Measurements from ENCODE around the gene CTF1. TPM values are rescaled to one million over a fixed set of nuclear protein-coding genes. Genes with fewer than 3 reads are reported as not detected.

The CTF1 gene
- 10 to 100 TPM in 9 of 10 donors, 1 to 10 TPM in 1; 8.6 to 28.2 (median 19.9) TPM for total RNA-seq
- 10 to 100 TPM in 1 of 2 donors, 1 to 10 TPM in 1; 6.5 to 10.4 TPM for polyA plus RNA-seq
- long read RNA-seq, donor 1, partial matches to known transcripts: 0 of 16 reads
- long read RNA-seq, donor 1, other reads (novel, unspliced or antisense): 10 of 16 reads
- long read RNA-seq, donor 2, partial matches to known transcripts: 8 of 23 reads
- long read RNA-seq, donor 2, other reads (novel, unspliced or antisense): 10 of 23 reads
- long read RNA-seq, donor 3, partial matches to known transcripts: 0 of 3 reads
- long read RNA-seq, donor 3, other reads (novel, unspliced or antisense): 3 of 3 reads

- peak within 1 kb of the TSS; percentile 45 to 74 (median 60) for H3K4me3 ChIP-seq
- intact Hi-C loops (cut with DNase I): loop anchor here in 3 of 10 donors (2.0 kb wide), 2 partner anchors 22 to 26 kb away; partner anchors contain the start of gene FBXL19 (in 1 of the 3)
- TF ChIP-seq CTCF (IDR thresholded peaks at IDR 0.05): no peak
- H3K36me3 ChIP-seq: peaks cover 0 to 14% (median 5%) of the 10 kb centered on the region in 9 donors
- H3K4me1 ChIP-seq: peaks cover 13 to 57% (median 40%) of the 10 kb centered on the region in 9 donors
- peak; percentile 79 to 83 for DNase-seq
- no peaks in the 10 kb centered on the region for H3K27me3 ChIP-seq
- peak; percentile 70 to 88 (median 81) for ATAC-seq
- peak within 1 kb of the TSS; percentile 92 to 100 (median 98) for H3K27ac ChIP-seq
- H3K9me3 ChIP-seq: no peaks in the 10 kb centered on the region
- 6 to 19% methylated on average over 28 to 31 of the region's 31 CpGs for WGBS, 2 donors
These were observed at the start of gene CTF1 for GRCh38 chr16:30896261-30896888. Gene CTF1 (plus strand): TSS chr16:30896614. CDS start chr16:30896644, 30 bp downstream.

- no peaks in the 10 kb centered on the region for H3K27me3 ChIP-seq
- peaks cover 4 to 29% (median 13%) of the 10 kb centered on the region in 9 donors for H3K4me1 ChIP-seq
- DNase-seq: peak in 1 of 2 donors; percentile 22
- ATAC-seq: peak in 5 of 8 donors; percentile 30 to 53 (median 43)
- peak overlapping the region in 3 of 10 donors; percentile 10 to 45 (median 36) for H3K27ac ChIP-seq
- 59 to 69% methylated on average over 4 of the region's 4 CpGs for WGBS, 2 donors
- no peak for TF ChIP-seq CTCF (IDR thresholded peaks at IDR 0.05)
- intact Hi-C loops (cut with DNase I): loop anchor here in 5 of 10 donors (5.0 to 10.0 kb wide), 6 partner anchors 45 to 75 kb away; partner anchors contain the start of genes BCL7C (in 1 of the 5) and FBXL19 (in 1 of the 5)
- H3K4me3 ChIP-seq: no peak overlapping the region
- H3K9me3 ChIP-seq: no peaks in the 10 kb centered on the region
- H3K36me3 ChIP-seq: no peaks in the 10 kb centered on the region
These were observed 49.6 kb upstream of the CTF1 start for GRCh38 chr16:30846649-30847402.

- ATAC-seq: no peak
- WGBS, 2 donors: 68 to 79% methylated on average over 1 of the region's 1 CpG
These were observed 46.2 kb upstream of the CTF1 start for GRCh38 chr16:30850246-30850645.

More at GRCh38 chr16:30850246-30850645, 46.2 kb upstream of the CTF1 start:
- no peaks in the 10 kb centered on the region for H3K9me3 ChIP-seq
- no peak overlapping the region for H3K4me3 ChIP-seq
- peaks cover under 1 to 24% (median 8%) of the 10 kb centered on the region in 9 donors for H3K4me1 ChIP-seq
- no peak for TF ChIP-seq CTCF (IDR thresholded peaks at IDR 0.05)
- intact Hi-C loops (cut with DNase I): no loop called here
- H3K27me3 ChIP-seq: no peaks in the 10 kb centered on the region
- peaks cover 0 to 15% (median 0%) of the 10 kb centered on the region in 9 donors for H3K36me3 ChIP-seq
- no peak overlapping the region for H3K27ac ChIP-seq
- DNase-seq: no peak
